GM23338 (cell line): Measurements from ENCODE around the gene NF1. TPM values are rescaled to one million over a fixed set of nuclear protein-coding genes. Genes with fewer than 3 reads are reported as not detected.

Source experiments
- ATAC-seq: fragments of 200-7000 bp; cut with Tn5 transposase; 3 replicates; pipeline ENCODE4 v1.9.1; 2020
- DNase-seq: peaks from one replicate; pipeline ENCODE4 v3.0.0-alpha.2; 2015; ENCODE audit warnings: low spot score
- H2AFZ ChIP-seq: fragments of 200-600 bp; sonication (generic); 2 replicates; pipeline ENCODE4 v1.8.0; 2016; ENCODE audit warnings: antibody characterized with exemption, mild to moderate bottlenecking, moderate library complexity
- H3F3A ChIP-seq: fragments of 200-600 bp; sonication (generic); replicated peaks from 2 replicates; pipeline ENCODE4 v1.8.0; 2017; ENCODE audit warnings: antibody characterized with exemption, mixed run types, low read depth
- H3K27ac ChIP-seq: fragments of 200-600 bp; sonication (generic); 2 replicates; pipeline ENCODE4 v1.6.1; 2016; ENCODE audit warnings: low read depth
- H3K27me3 ChIP-seq: fragments of 200-600 bp; sonication (generic); 2 replicates; pipeline ENCODE4 v1.8.0; 2016; ENCODE audit warnings: mild to moderate bottlenecking, mixed run types, moderate library complexity; ENCODE audit not compliant: insufficient read depth
- H3K36me3 ChIP-seq: fragments of 200-600 bp; sonication (generic); 2 replicates; pipeline ENCODE4 v1.8.0; 2016; ENCODE audit warnings: mild to moderate bottlenecking; ENCODE audit not compliant: insufficient read depth
- H3K4me1 ChIP-seq: fragments of 200-600 bp; sonication (generic); 2 replicates; pipeline ENCODE4 v1.8.0; 2016; ENCODE audit warnings: mild to moderate bottlenecking, moderate library complexity; ENCODE audit not compliant: insufficient read depth
- H3K4me2 ChIP-seq: fragments of 200-600 bp; sonication (generic); 2 replicates; pipeline ENCODE4 v1.7.1; 2017; ENCODE audit warnings: mixed run types
- H3K4me3 ChIP-seq: fragments of 200-600 bp; sonication (generic); 2 replicates; pipeline ENCODE4 v1.6.1; 2016; ENCODE audit warnings: mixed run types
- H3K79me2 ChIP-seq: fragments of 200-600 bp; sonication (generic); replicated peaks from 2 replicates; pipeline ENCODE4 v1.8.0; 2017; ENCODE audit warnings: mild to moderate bottlenecking; ENCODE audit not compliant: insufficient read depth
- H3K9me2 ChIP-seq: fragments of 200-600 bp; sonication (generic); 2 replicates; pipeline ENCODE4 v1.8.0; 2017; ENCODE audit not compliant: insufficient read depth
- H4K20me1 ChIP-seq: fragments of 200-600 bp; sonication (generic); replicated peaks from 2 replicates; pipeline ENCODE4 v1.8.0; 2017; ENCODE audit warnings: mild to moderate bottlenecking; ENCODE audit not compliant: insufficient read depth
- H3K27ac Mint-ChIP-seq: 2 replicates; pipeline ENCODE4 v1.8.0; 2020; ENCODE audit warnings: inconsistent platforms, mild to moderate bottlenecking, moderate library complexity, mixed read lengths
- H3K27me3 Mint-ChIP-seq: 3 replicates; pipeline ENCODE4 v1.8.0; 2022; ENCODE audit warnings: low read depth, mild to moderate bottlenecking, moderate library complexity, mixed read lengths, inconsistent platforms; ENCODE audit not compliant: insufficient read depth, poor library complexity
- H3K36me3 Mint-ChIP-seq: 3 replicates; pipeline ENCODE4 v1.8.0; 2021; ENCODE audit warnings: low read depth, mild to moderate bottlenecking, inconsistent platforms, moderate library complexity, mixed read lengths
- H3K4me1 Mint-ChIP-seq: 3 replicates; pipeline ENCODE4 v1.8.0; 2020; ENCODE audit warnings: mild to moderate bottlenecking, inconsistent platforms, mixed read lengths
- H3K4me3 Mint-ChIP-seq: 3 replicates; pipeline ENCODE4 v1.8.0; 2021; ENCODE audit warnings: moderate library complexity, mild to moderate bottlenecking, inconsistent platforms, mixed read lengths
- H3K9me3 Mint-ChIP-seq: 3 replicates; pipeline ENCODE4 v1.8.0; 2020; ENCODE audit warnings: moderate library complexity, mild to moderate bottlenecking, inconsistent platforms, mixed read lengths
- CREB1 ChIP-seq: fragments of 250-450 bp; sonication (Bioruptor Pico); IDR thresholded peaks from 2 replicates; pipeline ENCODE4 v1.5.0; 2020; ENCODE audit warnings: low read depth, mild to moderate bottlenecking, moderate library complexity
- EZH2 ChIP-seq: fragments of 200-600 bp; sonication (generic); IDR thresholded peaks from one replicate; pipeline ENCODE4 v1.8.0; 2017; ENCODE audit warnings: antibody characterized with exemption, mild to moderate bottlenecking, low read depth; ENCODE audit not compliant: unreplicated experiment
- EZH2phosphoT487 ChIP-seq: fragments of 200-600 bp; sonication (generic); IDR thresholded peaks from one replicate; pipeline ENCODE4 v1.8.1; 2018; ENCODE audit warnings: antibody characterized with exemption; ENCODE audit not compliant: unreplicated experiment
- JUNB ChIP-seq: IDR thresholded peaks from one replicate; pipeline ENCODE4 v1.6.1; 2016; ENCODE audit warnings: antibody characterized with exemption; ENCODE audit not compliant: unreplicated experiment
- NANOG ChIP-seq: IDR thresholded peaks from 2 replicates; pipeline ENCODE4 v1.6.1; 2016; ENCODE audit warnings: antibody characterized with exemption, borderline replicate concordance
- POLR2AphosphoS5 ChIP-seq: IDR thresholded peaks from 2 replicates; pipeline ENCODE4 v1.6.1; 2016; ENCODE audit warnings: antibody characterized with exemption, low read depth
- STAT1 ChIP-seq: IDR thresholded peaks from one replicate; pipeline ENCODE4 v1.6.1; 2016; ENCODE audit warnings: antibody characterized with exemption; ENCODE audit not compliant: unreplicated experiment
- ZNF114 ChIP-seq: fragments of 250-450 bp; sonication (Bioruptor Pico); IDR thresholded peaks from 2 replicates; pipeline ENCODE4 v1.5.0; 2020; ENCODE audit warnings: mild to moderate bottlenecking, moderate library complexity
- ZNF331 ChIP-seq: fragments of 250-450 bp; sonication (Bioruptor Pico); IDR thresholded peaks from 2 replicates; pipeline ENCODE4 v1.5.0; 2020; ENCODE audit warnings: low read depth, mild to moderate bottlenecking, moderate library complexity
- polyA plus RNA-seq: library from polyadenylated mRNA; unstranded; fragments of >200 nt; fragmentation: Nextera tagmentation; extraction: Ambion mirVana; gene quantifications from 2 replicates; pipeline ENCODE4 v1.2.1, GENCODE V29; 2016
- total RNA-seq: library from RNA; depleted of rRNA; stranded (reverse); fragments of >200 nt; shearing (Covaris generic); gene quantifications from 2 replicates; pipeline ENCODE4 v1.2.3, GENCODE V29; 2014
- TF ChIP-seq, protein P1 (sequence below): IDR thresholded peaks from one replicate; pipeline ENCODE4 v1.6.1; 2018; ENCODE audit warnings: antibody characterized with exemption; ENCODE audit not compliant: unreplicated experiment

NF1 gene
- total and polyA plus RNA-seq, 2 experiments from 2014 or later = 16.3 to 49.7 TPM

DNA sequence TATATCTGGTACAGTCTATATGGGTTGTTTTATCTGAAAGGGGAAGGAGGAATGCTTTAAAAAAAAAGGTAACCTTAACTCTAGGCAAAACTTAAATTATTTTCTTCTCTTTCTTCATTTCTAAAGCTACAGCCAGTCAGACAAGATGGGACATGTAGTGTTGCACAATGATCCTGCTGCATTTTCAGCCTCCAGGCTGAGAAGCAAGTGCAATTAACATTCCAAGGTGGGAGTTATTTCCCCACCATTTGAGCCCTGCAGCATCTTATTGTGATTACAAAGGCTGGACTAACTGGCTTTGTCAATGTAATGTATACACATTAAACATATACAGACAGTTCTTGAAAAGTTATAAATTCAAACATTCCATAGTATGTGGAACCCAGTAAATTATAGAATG, 22.6 kb upstream of the NF1 start:
- Histone ChIP-seq H3K9me2 (no peaks in the 10 kb centered on the region), H3F3A (no peaks in the 10 kb centered on the region), H4K20me1 (no peaks in the 10 kb centered on the region), H3K36me3 (no peaks in the 10 kb centered on the region), H3K27me3 (no peaks in the 10 kb centered on the region), H3K4me1 (peaks cover 26% of the 10 kb centered on the region), H3K4me3 (no peak overlapping the region), H3K27ac (no peak overlapping the region), H3K79me2 (no peaks in the 10 kb centered on the region), H3K4me2 (peak overlapping the region; percentile 31), H2AFZ (no peak overlapping the region)
- H3K27me3 Mint-ChIP-seq = peaks cover 4% of the 10 kb centered on the region
- peak overlapping the region; percentile 86; the same call in 1 of the 2 replicates for H3K27ac Mint-ChIP-seq
- TF ChIP-seq NANOG = no peak
- no peak for TF ChIP-seq EZH2phosphoT487
- no peak for TF ChIP-seq CREB1 (CRISPR knock-in tag)
- TF ChIP-seq, protein P1, sequence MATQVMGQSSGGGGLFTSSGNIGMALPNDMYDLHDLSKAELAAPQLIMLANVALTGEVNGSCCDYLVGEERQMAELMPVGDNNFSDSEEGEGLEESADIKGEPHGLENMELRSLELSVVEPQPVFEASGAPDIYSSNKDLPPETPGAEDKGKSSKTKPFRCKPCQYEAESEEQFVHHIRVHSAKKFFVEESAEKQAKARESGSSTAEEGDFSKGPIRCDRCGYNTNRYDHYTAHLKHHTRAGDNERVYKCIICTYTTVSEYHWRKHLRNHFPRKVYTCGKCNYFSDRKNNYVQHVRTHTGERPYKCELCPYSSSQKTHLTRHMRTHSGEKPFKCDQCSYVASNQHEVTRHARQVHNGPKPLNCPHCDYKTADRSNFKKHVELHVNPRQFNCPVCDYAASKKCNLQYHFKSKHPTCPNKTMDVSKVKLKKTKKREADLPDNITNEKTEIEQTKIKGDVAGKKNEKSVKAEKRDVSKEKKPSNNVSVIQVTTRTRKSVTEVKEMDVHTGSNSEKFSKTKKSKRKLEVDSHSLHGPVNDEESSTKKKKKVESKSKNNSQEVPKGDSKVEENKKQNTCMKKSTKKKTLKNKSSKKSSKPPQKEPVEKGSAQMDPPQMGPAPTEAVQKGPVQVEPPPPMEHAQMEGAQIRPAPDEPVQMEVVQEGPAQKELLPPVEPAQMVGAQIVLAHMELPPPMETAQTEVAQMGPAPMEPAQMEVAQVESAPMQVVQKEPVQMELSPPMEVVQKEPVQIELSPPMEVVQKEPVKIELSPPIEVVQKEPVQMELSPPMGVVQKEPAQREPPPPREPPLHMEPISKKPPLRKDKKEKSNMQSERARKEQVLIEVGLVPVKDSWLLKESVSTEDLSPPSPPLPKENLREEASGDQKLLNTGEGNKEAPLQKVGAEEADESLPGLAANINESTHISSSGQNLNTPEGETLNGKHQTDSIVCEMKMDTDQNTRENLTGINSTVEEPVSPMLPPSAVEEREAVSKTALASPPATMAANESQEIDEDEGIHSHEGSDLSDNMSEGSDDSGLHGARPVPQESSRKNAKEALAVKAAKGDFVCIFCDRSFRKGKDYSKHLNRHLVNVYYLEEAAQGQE = no peak
- no peak for TF ChIP-seq POLR2AphosphoS5
- DNase-seq (peak; percentile 20), ATAC-seq (no peak)
- peaks cover 30% of the 10 kb centered on the region for H3K4me1 Mint-ChIP-seq
- H3K9me3 Mint-ChIP-seq = no peaks in the 10 kb centered on the region
- H3K4me3 Mint-ChIP-seq = no peak overlapping the region
- no peaks in the 10 kb centered on the region for H3K36me3 Mint-ChIP-seq

DNA sequence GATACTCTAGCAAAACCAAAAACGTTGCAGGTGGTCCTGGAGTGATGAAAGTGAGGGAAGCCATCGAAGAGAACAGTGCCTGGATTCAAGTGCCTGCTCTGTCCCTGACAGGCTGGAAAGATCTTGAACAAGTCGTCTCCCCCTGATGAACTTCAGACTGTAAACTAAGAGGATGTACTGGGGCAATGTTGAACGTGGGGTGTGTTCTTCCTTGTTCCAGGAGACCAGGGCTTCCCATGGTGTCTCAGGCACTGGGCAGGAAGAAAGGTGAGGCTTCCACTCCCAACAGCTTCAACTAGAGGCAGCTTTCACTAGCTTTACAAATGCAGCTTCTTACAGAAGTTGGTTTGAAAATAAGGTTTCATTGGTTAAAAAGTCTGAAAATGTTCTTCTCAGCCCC, 21.4 kb upstream of the NF1 start:
- no peak overlapping the region for H3K4me3 ChIP-seq
- Mint-ChIP-seq H3K27ac (no peak overlapping the region), H3K4me1 (peaks cover 30% of the 10 kb centered on the region), H3K27me3 (peaks cover 4% of the 10 kb centered on the region), H3K9me3 (no peaks in the 10 kb centered on the region), H3K36me3 (no peaks in the 10 kb centered on the region), H3K4me3 (no peak overlapping the region)
- peak overlapping the region; percentile 13; the same call in 1 of the 2 replicates for H3K4me2 ChIP-seq
- no peaks in the 10 kb centered on the region for H4K20me1 ChIP-seq
- DNase-seq (no peak), ATAC-seq (no peak)
- no peaks in the 10 kb centered on the region for H3F3A ChIP-seq
- H3K36me3 ChIP-seq = no peaks in the 10 kb centered on the region
- H3K9me2 ChIP-seq = no peaks in the 10 kb centered on the region
- H2AFZ ChIP-seq = peak overlapping the region; percentile 67; the same call in 1 of the 2 replicates
- H3K4me1 ChIP-seq = peaks cover 26% of the 10 kb centered on the region
- no peak overlapping the region for H3K27ac ChIP-seq
- no peaks in the 10 kb centered on the region for H3K79me2 ChIP-seq
- H3K27me3 ChIP-seq = no peaks in the 10 kb centered on the region
- TF ChIP-seq NANOG (no peak), ZNF331 (CRISPR knock-in tag) (no peak), STAT1 (no peak), CREB1 (CRISPR knock-in tag) (no peak), ZNF114 (CRISPR knock-in tag) (no peak), EZH2 (no peak), JUNB (no peak)
- TF ChIP-seq, protein P1 = no peak
